Measurements from ENCODE around the gene ELOVL4.

Gene ELOVL4

DNA sequence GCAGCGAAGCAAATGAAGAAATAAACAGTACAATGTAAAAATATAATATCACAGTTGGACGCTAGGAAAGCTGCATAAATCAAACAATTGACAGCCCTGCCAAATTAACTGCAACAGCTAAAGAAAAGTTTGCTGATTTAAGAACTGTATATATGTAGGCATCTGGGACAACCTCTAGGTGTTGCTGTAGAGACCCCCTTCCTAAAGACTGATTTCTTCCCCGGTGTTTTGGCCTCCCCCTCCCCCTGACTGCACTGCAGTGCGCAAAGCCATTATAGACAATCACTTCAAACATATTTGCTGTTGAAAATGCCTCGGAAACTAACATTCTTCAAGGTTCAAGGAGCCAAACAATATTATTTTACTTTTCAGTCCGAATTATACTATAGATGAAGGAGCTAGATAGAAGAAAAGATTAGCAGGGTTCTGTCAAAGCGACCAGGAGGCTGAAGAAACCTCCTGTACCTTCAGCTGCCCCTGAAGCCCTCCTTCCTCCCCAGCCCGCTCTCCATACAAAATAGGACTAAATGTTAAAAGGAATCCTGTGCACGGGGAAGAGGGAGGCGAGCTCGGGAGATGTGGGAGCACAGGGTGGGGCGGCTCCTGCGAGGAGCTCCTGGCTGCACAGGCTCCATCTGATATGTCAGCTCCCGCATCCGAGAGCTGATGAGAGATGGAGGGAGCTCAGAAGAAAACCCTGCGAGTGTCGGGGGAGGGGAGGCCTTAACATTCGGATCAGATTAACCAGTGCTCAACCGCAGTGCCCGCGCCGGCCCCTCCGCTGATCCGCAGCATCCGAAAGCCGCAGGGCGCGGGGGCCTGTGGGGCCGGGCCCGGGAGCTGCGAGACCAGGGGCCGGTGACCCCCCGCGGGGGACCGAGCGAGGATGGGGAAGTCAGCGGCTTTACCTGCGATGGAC, 822 bp downstream of the ELOVL4 start:
- peak; percentile 40 for DNase-seq (ENCODE audit: low read depth, low spot score)
- TF ChIP-seq, protein P1, sequence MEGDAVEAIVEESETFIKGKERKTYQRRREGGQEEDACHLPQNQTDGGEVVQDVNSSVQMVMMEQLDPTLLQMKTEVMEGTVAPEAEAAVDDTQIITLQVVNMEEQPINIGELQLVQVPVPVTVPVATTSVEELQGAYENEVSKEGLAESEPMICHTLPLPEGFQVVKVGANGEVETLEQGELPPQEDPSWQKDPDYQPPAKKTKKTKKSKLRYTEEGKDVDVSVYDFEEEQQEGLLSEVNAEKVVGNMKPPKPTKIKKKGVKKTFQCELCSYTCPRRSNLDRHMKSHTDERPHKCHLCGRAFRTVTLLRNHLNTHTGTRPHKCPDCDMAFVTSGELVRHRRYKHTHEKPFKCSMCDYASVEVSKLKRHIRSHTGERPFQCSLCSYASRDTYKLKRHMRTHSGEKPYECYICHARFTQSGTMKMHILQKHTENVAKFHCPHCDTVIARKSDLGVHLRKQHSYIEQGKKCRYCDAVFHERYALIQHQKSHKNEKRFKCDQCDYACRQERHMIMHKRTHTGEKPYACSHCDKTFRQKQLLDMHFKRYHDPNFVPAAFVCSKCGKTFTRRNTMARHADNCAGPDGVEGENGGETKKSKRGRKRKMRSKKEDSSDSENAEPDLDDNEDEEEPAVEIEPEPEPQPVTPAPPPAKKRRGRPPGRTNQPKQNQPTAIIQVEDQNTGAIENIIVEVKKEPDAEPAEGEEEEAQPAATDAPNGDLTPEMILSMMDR (IDR thresholded peaks at IDR 0.05; ENCODE audit: low read depth, low read length): peak; percentile 51
- in situ Hi-C loops (cut with HindIII; ENCODE audit: low sequenced_read_pairs): no loop called here
- peak overlapping the region; percentile 67 for H3K4me3 ChIP-seq (ENCODE audit: low read depth, low read length)

DNA sequence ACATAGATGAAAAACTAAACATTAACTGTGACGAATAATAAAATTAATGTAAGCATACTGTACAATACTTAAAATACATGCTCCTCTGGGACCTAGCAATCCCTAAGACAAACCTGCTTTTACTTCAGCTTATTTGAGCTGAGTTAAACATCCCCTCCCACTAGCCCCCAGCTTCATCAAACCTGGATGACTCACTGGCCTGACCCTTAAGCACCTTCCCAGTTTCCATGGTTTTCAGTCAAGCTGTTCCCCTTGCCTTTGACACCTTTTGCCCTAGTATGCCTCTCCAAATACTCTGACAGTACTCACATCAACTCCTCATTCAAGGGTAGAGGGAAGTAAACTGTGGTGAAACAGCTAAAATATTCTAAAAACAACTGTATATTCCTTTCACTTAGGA, 4.2 kb downstream of the ELOVL4 start:
- H3K4me3 ChIP-seq (ENCODE audit: low read depth, low read length): no peak overlapping the region
- DNase-seq (ENCODE audit: low read depth, low spot score): no peak
- TF ChIP-seq, protein P1 (IDR thresholded peaks at IDR 0.05; ENCODE audit: low read depth, low read length): no peak
- in situ Hi-C loops (cut with HindIII; ENCODE audit: low sequenced_read_pairs): no loop called here

DNA sequence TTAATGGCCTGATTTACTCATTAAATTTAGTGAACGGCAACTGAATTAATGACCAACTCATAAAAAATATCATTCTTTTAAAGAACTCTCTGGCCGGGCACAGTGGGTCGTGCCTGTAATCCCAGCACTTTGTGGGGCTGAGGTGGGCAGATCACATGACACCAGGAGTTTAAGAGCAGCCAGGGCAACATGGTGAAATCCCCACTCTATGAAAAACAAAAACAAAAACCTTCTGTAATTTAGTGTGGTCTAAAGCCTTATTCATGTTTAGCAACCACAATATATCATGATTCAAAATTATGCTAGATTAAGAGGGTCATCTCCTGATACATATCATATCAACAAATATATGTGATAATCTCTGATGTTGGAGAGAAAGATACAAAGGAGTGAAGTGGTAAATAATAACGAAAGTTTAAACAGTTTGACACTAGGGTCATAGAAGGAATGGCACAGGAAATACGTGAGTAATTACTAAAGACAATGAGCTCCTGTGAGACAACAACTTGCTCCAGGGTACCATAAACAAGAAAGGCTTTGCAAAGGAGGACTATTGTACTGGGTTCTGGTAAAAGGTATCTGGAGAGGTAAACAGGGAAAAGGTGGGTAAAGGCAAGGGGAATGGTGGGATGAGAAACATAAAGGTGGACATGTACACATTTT, 5.7 kb downstream of the ELOVL4 start:
- no peak overlapping the region for H3K4me3 ChIP-seq (ENCODE audit: low read depth, low read length)
- DNase-seq (ENCODE audit: low read depth, low spot score): no peak
- in situ Hi-C loops (cut with HindIII; ENCODE audit: low sequenced_read_pairs): no loop called here
- TF ChIP-seq, protein P1 (IDR thresholded peaks at IDR 0.05; ENCODE audit: low read depth, low read length): no peak

GRCh38 chr6:79928478-79928998, 18.8 kb downstream of the ELOVL4 start:
- in situ Hi-C loops (cut with HindIII; ENCODE audit: low sequenced_read_pairs): no loop called here
- DNase-seq (ENCODE audit: low read depth, low spot score): no peak
- TF ChIP-seq, protein P1 (IDR thresholded peaks at IDR 0.05; ENCODE audit: low read depth, low read length): no peak
- no peak overlapping the region for H3K4me3 ChIP-seq (ENCODE audit: low read depth, low read length)

GRCh38 chr6:79927758-79928157, 19.6 kb downstream of the ELOVL4 start:
- DNase-seq (ENCODE audit: low read depth, low spot score): no peak
- in situ Hi-C loops (cut with HindIII; ENCODE audit: low sequenced_read_pairs): no loop called here
- TF ChIP-seq, protein P1 (IDR thresholded peaks at IDR 0.05; ENCODE audit: low read depth, low read length): no peak
- no peak overlapping the region for H3K4me3 ChIP-seq (ENCODE audit: low read depth, low read length)

- H3K4me3 ChIP-seq (ENCODE audit: low read depth, low read length): no peak overlapping the region
- in situ Hi-C loops (cut with HindIII; ENCODE audit: low sequenced_read_pairs): no loop called here
- TF ChIP-seq, protein P1 (IDR thresholded peaks at IDR 0.05; ENCODE audit: low read depth, low read length): no peak
- DNase-seq (ENCODE audit: low read depth, low spot score): no peak
Measured at GRCh38 chr6:79923270-79923669, 24.1 kb downstream of the ELOVL4 start.
